NB4 (cell line): Measurements from ENCODE around the gene DMGDH.

ENCODE experiments used
- DNase-seq: peaks from one replicate; pipeline ENCODE4 v3.0.0; 2010; ENCODE audit warnings: low read depth
- H3K4me3 ChIP-seq: one replicate; pipeline ENCODE4 v1.5.1; 2011; ENCODE audit warnings: mild to moderate bottlenecking, low read depth, low read length, moderate library complexity
- CTCF ChIP-seq: IDR thresholded peaks from one replicate; pipeline ENCODE4 v1.5.1; 2012; ENCODE audit warnings: low read depth, low read length
- MAX ChIP-seq: IDR thresholded peaks from 2 replicates; pipeline ENCODE4 v1.6.1; 2011; ENCODE audit warnings: low read depth, low read length
- MYC ChIP-seq: IDR thresholded peaks from 2 replicates; pipeline ENCODE4 v1.6.1; 2011; ENCODE audit warnings: low read depth, low read length
- POLR2A ChIP-seq: IDR thresholded peaks from 2 replicates; pipeline ENCODE4 v1.6.1; 2011; ENCODE audit warnings: mild to moderate bottlenecking; ENCODE audit not compliant: insufficient read length; ENCODE audit errors: extremely low read depth

DMGDH gene

GRCh38 chr5:79056847-79057246 is 12.6 kb downstream of the DMGDH start:
- TF ChIP-seq CTCF (no peak), MYC (no peak), MAX (no peak), POLR2A (no peak)
- no peak overlapping the region for H3K4me3 ChIP-seq
- DNase-seq: no peak

- no peak overlapping the region for H3K4me3 ChIP-seq
- no peak for DNase-seq
- TF ChIP-seq CTCF (no peak), MAX (no peak), POLR2A (no peak), MYC (no peak)
Observed at GRCh38 chr5:79055017-79055416, 14.5 kb downstream of the DMGDH start.

DNA sequence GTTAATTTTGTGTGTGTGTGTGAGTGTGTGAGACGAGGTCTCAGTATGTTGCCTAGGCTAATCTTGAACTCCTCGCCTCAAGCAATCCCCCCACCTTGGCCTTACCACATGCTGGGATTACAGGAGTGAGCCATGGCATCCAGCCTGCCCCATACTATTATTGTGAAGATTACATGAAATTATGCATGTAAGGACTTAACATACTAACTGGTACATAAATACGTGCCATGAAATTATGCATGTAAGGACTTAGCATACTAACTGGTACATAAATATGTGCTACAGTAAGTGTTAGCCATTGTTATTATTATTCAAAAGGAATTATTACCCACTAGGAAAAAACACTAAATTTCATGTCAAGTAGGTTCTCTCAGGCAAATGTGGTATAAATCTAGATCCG is 16.2 kb downstream of the DMGDH start:
- DNase-seq: no peak
- H3K4me3 ChIP-seq: no peak overlapping the region
- no peak for TF ChIP-seq CTCF
- TF ChIP-seq MYC: no peak
- no peak for TF ChIP-seq POLR2A
- no peak for TF ChIP-seq MAX

GRCh38 chr5:79050498-79050897 is 19.0 kb downstream of the DMGDH start:
- DNase-seq: no peak
- TF ChIP-seq POLR2A: no peak
- no peak for TF ChIP-seq CTCF
- TF ChIP-seq MAX: no peak
- TF ChIP-seq MYC: no peak
- no peak overlapping the region for H3K4me3 ChIP-seq

GRCh38 chr5:79048437-79048836 is 21.0 kb downstream of the DMGDH start:
- no peak for DNase-seq
- TF ChIP-seq MYC (no peak), POLR2A (no peak), MAX (no peak), CTCF (no peak)
- H3K4me3 ChIP-seq: no peak overlapping the region

GRCh38 chr5:79047199-79047598 is 22.3 kb downstream of the DMGDH start:
- DNase-seq: no peak
- TF ChIP-seq CTCF (no peak), MAX (no peak), POLR2A (no peak), MYC (no peak)
- no peak overlapping the region for H3K4me3 ChIP-seq
